Uterus (tissue), 4 donors: ENCODE data around the gene TUBB1. TPM values are rescaled to one million over a fixed set of nuclear protein-coding genes. Genes with fewer than 3 reads are reported as not detected.

Source experiments
- DNase-seq, 2 donors: peaks; one replicate each; pipeline ENCODE4 v3.0.0-alpha.2; 2019 to 2020
- H3K27ac ChIP-seq, 2 donors: fragments of 200-600 bp; sonication (generic); 1 replicate in 1 of 2; 2 replicates in 1 of 2; pipeline ENCODE4 v1.5.1; 2016 to 2018
- H3K27me3 ChIP-seq, 2 donors: fragments of 200-600 bp; sonication (generic); one replicate each; pipeline ENCODE4 v1.5.1; 2018 to 2019; ENCODE audit warnings: control low read depth in 1 of 2
- H3K36me3 ChIP-seq, 2 donors: fragments of 200-600 bp; sonication (generic); one replicate each; pipeline ENCODE4 v1.5.1; 2019; ENCODE audit warnings: control low read depth in 1 of 2
- H3K4me1 ChIP-seq, 2 donors: fragments of 200-600 bp; sonication (generic); one replicate each; pipeline ENCODE4 v1.5.1; 2018 to 2019; ENCODE audit warnings: control low read depth in 1 of 2
- H3K4me3 ChIP-seq, 2 donors: fragments of 200-600 bp; sonication (generic); 1 replicate in 1 of 2; 2 replicates in 1 of 2; pipeline ENCODE4 v1.5.1; 2018 to 2019; ENCODE audit warnings: mild to moderate bottlenecking in 1 of 2
- H3K9me3 ChIP-seq, 2 donors: fragments of 200-600 bp; sonication (generic); one replicate each; pipeline ENCODE4 v1.5.1; 2019; ENCODE audit warnings: control low read depth in 1 of 2
- POLR2A ChIP-seq, 2 donors: fragments of 450-650 bp; IDR thresholded peaks; one replicate each; pipeline ENCODE4 v1.6.1; 2016; ENCODE audit warnings: antibody characterized with exemption in 2 of 2, mild to moderate bottlenecking in 1 of 2, moderate library complexity in 1 of 2
- intact Hi-C: fragments of 100-400 bp; cut with DNase I; formaldehyde crosslinking; loops from one replicate; pipeline ENCODE4 v1.15.1; 2023; ENCODE audit warnings: low total_unique reads
- total RNA-seq, 4 donors: library from RNA; depleted of rRNA in 3 of 4; stranded (reverse); fragments of >200 nt in 3 of 4; gene quantifications; one replicate each; pipeline versions ENCODE4 v1.1.0 to v1.2.4, GENCODE V29; 2014 to 2023
- TF ChIP-seq, protein P1 (sequence below), 4 experiments: fragments of 200-600 bp in 2 of 4; fragments of 450-650 bp in 2 of 4; sonication (generic) in 2 of 4; IDR thresholded peaks; one replicate each; pipeline ENCODE4 v1.5.1; 2016 to 2019; ENCODE audit warnings: antibody characterized with exemption in 4 of 4, mild to moderate bottlenecking in 2 of 4, moderate library complexity in 1 of 4
- donor health status: DM: yes; HTN: yes; CAD: no.

TUBB1 gene
- total RNA-seq, 4 donors from 2014 or later = 0.26 to 0.48 TPM; not detected in 2

DNA sequence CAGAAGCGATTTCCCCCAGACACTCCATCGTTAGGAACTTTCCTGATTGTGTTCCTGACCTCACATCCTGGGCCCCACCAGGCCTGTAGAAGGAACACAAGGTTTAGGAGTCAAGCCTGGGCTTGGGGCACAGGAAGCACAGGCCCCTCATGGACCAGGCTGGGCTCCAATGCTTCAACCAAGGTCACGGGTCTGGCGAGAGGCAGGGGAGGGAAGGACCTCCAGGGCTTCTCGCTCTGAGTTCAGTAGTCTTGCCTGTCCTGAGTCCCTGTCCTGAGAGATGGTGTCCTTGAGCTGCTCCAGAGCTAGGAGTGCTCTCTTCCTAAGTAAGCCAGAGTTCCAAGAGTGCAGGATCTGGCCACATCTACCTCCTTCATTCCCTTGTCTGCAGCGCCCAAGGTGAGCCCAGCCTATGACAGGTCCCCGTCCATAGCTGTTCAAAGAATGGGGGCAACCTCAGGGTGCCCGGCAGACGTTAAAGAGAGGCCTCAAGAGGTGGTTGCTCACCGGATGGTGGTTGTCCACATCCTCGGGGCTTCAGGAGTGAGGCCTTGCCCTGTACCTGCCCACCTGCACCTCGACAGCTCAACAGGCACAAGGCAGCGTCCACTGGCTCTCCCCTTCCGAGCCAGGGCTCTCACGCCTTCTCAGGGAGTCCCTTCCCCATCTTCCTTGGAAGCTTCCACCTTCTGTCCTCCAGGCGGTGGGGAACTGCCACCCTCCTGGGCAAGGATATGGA lies 1.6 kb upstream of the TUBB1 start:
- H3K27me3 ChIP-seq = no peaks in the 10 kb centered on the region
- no peaks in the 10 kb centered on the region for H3K36me3 ChIP-seq
- no peaks in the 10 kb centered on the region for H3K9me3 ChIP-seq
- no peak overlapping the region for H3K4me3 ChIP-seq
- intact Hi-C loops = no loop called here
- no peak for DNase-seq
- no peak for TF ChIP-seq POLR2A (IDR thresholded peaks at IDR 0.05)
- TF ChIP-seq, protein P1, sequence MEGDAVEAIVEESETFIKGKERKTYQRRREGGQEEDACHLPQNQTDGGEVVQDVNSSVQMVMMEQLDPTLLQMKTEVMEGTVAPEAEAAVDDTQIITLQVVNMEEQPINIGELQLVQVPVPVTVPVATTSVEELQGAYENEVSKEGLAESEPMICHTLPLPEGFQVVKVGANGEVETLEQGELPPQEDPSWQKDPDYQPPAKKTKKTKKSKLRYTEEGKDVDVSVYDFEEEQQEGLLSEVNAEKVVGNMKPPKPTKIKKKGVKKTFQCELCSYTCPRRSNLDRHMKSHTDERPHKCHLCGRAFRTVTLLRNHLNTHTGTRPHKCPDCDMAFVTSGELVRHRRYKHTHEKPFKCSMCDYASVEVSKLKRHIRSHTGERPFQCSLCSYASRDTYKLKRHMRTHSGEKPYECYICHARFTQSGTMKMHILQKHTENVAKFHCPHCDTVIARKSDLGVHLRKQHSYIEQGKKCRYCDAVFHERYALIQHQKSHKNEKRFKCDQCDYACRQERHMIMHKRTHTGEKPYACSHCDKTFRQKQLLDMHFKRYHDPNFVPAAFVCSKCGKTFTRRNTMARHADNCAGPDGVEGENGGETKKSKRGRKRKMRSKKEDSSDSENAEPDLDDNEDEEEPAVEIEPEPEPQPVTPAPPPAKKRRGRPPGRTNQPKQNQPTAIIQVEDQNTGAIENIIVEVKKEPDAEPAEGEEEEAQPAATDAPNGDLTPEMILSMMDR (IDR thresholded peaks at IDR 0.05) = no peak
- H3K4me1 ChIP-seq = no peaks in the 10 kb centered on the region
- H3K27ac ChIP-seq = no peak overlapping the region

DNA sequence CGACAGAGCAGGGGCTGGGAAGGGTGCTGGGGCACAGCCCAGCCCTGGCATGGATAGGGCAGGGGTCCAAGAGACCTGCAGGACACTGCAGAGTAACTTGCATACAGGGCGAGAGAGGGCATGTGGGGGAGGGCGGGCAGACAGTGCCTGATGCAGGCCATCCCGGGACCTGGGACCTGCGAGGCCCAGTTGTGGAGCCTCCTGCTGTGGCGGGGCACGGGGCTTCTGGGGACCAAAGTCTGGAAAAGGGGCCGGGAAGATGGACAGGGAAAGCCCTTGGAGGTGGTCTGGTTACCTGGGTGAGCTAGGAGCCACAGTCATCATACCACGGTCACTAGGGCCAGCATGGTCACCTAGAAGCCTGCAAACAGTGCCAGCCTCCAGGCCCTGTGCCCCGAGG lies 412 bp upstream of the TUBB1 start:
- no peaks in the 10 kb centered on the region for H3K36me3 ChIP-seq
- no peaks in the 10 kb centered on the region for H3K9me3 ChIP-seq
- H3K27me3 ChIP-seq = no peaks in the 10 kb centered on the region
- no peak overlapping the region for H3K4me3 ChIP-seq
- H3K27ac ChIP-seq = no peak overlapping the region
- DNase-seq = no peak
- H3K4me1 ChIP-seq = no peaks in the 10 kb centered on the region
- no peak for TF ChIP-seq POLR2A (IDR thresholded peaks at IDR 0.05)
- TF ChIP-seq, protein P1 (IDR thresholded peaks at IDR 0.05) = no peak
- intact Hi-C loops = no loop called here

DNA sequence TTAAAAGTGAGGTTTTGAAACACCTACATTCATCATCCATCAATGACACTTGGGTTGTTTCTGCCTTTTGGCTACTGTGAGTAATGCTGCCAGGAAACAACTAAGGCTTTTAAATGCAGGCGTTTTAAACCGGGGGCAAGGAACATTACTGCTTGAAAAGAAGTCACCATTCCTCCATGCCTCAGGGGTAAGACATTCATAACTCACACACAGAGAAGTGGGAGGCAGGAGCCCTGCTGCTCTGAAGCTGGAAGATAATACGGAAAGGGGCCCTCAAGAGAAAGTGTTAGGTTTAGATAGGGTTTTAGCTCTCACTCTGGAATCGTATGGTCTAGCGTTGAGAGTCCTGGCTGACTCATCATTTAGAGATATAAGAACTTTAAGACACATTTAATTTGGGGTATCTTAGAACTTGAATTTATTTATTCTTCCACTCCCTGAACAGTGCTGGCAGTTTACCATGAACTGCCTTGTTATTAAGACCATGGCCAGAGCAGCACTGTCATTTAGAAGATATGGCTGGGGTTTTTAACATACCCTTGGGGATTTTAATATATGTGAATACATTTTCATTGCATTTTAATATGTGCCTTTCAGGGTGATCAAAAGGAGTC lies 1.8 kb downstream of the TUBB1 start:
- H3K4me3 ChIP-seq = no peak overlapping the region
- H3K27ac ChIP-seq = no peak overlapping the region
- intact Hi-C loops = no loop called here
- H3K27me3 ChIP-seq = no peaks in the 10 kb centered on the region
- no peaks in the 10 kb centered on the region for H3K4me1 ChIP-seq
- H3K36me3 ChIP-seq = no peaks in the 10 kb centered on the region
- no peak for DNase-seq
- TF ChIP-seq POLR2A (IDR thresholded peaks at IDR 0.05) = no peak
- TF ChIP-seq, protein P1 (IDR thresholded peaks at IDR 0.05) = no peak
- H3K9me3 ChIP-seq = no peaks in the 10 kb centered on the region

DNA sequence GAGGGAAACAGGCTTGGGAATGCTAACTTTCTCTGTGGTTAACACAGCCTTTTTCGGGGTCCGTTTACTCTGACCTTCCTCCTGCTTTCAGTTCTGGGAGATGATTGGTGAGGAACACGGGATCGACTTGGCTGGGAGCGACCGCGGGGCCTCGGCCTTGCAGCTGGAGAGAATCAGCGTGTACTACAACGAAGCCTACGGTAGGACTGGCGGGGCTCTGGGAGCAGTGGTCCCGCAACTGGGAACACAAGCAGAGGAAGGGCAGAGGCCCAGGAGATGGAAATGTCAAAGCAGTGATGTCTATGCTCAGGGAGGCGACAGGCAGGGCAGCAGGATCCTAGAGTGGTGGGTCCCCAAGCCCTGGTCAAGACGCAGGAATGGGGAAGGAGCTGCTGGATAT lies 3.5 kb downstream of the TUBB1 start:
- H3K9me3 ChIP-seq = no peaks in the 10 kb centered on the region
- no peak for TF ChIP-seq POLR2A (IDR thresholded peaks at IDR 0.05)
- TF ChIP-seq, protein P1 (IDR thresholded peaks at IDR 0.05) = no peak
- H3K36me3 ChIP-seq = no peaks in the 10 kb centered on the region
- no peak overlapping the region for H3K4me3 ChIP-seq
- H3K27ac ChIP-seq = no peak overlapping the region
- intact Hi-C loops = no loop called here
- H3K27me3 ChIP-seq = no peaks in the 10 kb centered on the region
- DNase-seq = no peak
- peaks cover 0 to 3% of the 10 kb centered on the region in 2 donors for H3K4me1 ChIP-seq

DNA sequence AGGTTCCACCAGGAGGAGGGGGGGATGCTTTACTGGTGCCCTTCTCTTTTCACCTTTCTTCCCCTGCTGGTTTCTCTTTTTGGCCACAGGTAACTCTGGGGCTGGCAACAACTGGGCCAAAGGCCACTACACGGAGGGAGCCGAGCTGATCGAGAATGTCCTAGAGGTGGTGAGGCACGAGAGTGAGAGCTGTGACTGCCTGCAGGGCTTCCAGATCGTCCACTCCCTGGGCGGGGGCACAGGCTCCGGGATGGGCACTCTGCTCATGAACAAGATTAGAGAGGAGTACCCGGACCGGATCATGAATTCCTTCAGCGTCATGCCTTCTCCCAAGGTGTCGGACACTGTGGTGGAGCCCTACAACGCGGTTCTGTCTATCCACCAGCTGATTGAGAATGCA lies 4.4 kb downstream of the TUBB1 start:
- DNase-seq = no peak
- no peak for TF ChIP-seq POLR2A (IDR thresholded peaks at IDR 0.05)
- TF ChIP-seq, protein P1 (IDR thresholded peaks at IDR 0.05) = no peak
- intact Hi-C loops = no loop called here
- H3K36me3 ChIP-seq = no peaks in the 10 kb centered on the region
- H3K4me3 ChIP-seq = no peak overlapping the region
- no peaks in the 10 kb centered on the region for H3K9me3 ChIP-seq
- no peaks in the 10 kb centered on the region for H3K27me3 ChIP-seq
- no peak overlapping the region for H3K27ac ChIP-seq
- H3K4me1 ChIP-seq = peaks cover 0 to 3% of the 10 kb centered on the region in 2 donors
